HepG2 (cell line): ENCODE results near the gene CDA. TPM values are rescaled to one million over a fixed set of nuclear protein-coding genes. Genes with fewer than 3 reads are reported as not detected.

Experiments
- ATF4 ChIP-seq, 2 experiments: fragments of 450-650 bp in 1 of 2; sonication (generic) in 1 of 2; formaldehyde crosslinking; IDR thresholded peaks; 2 replicates each; pipeline versions ENCODE4 v1.5.0 to v1.8.0; 2020 to 2022; ENCODE audit warnings: mild to moderate bottlenecking in 1 of 2, missing genetic modification reagents in 1 of 2
- CHD2 ChIP-seq: IDR thresholded peaks from 2 replicates; pipeline ENCODE4 v1.6.1; 2011; ENCODE audit warnings: low read depth, low read length, improper control_type of control experiment
- DR1 ChIP-seq: sonication (generic); formaldehyde crosslinking; IDR thresholded peaks from 2 replicates; pipeline ENCODE4 v1.8.0; 2021; ENCODE audit warnings: mild to moderate bottlenecking, missing genetic modification reagents, inconsistent platforms
- ESRRA ChIP-seq: sonication (generic); formaldehyde crosslinking; IDR thresholded peaks from 2 replicates; pipeline ENCODE4 v1.5.1; 2020; ENCODE audit warnings: mild to moderate bottlenecking, low read depth, missing genetic modification reagents
- GABPB1 ChIP-seq: IDR thresholded peaks from 2 replicates; pipeline ENCODE4 v1.6.1; 2016; ENCODE audit warnings: mild to moderate bottlenecking, missing genetic modification reagents, moderate library complexity, missing compliant biosample characterization
- HINFP ChIP-seq: sonication (generic); formaldehyde crosslinking; IDR thresholded peaks from 2 replicates; pipeline ENCODE4 v1.4.0; 2020; ENCODE audit warnings: low read depth, mild to moderate bottlenecking, missing genetic modification reagents
- IRF9 ChIP-seq: sonication (generic); formaldehyde crosslinking; IDR thresholded peaks from 2 replicates; pipeline ENCODE4 v1.8.0; 2022; ENCODE audit warnings: missing genetic modification reagents, mild to moderate bottlenecking, borderline replicate concordance
- KLF13 ChIP-seq: sonication (generic); formaldehyde crosslinking; IDR thresholded peaks from 2 replicates; pipeline ENCODE4 v1.4.0; 2020; ENCODE audit warnings: mild to moderate bottlenecking, missing genetic modification reagents
- LBX2 ChIP-seq: sonication (generic); formaldehyde crosslinking; IDR thresholded peaks from 2 replicates; pipeline ENCODE4 v1.5.0; 2020; ENCODE audit warnings: missing genetic modification reagents, mild to moderate bottlenecking, borderline replicate concordance
- NFKB2 ChIP-seq: sonication (generic); formaldehyde crosslinking; IDR thresholded peaks from 2 replicates; pipeline ENCODE4 v1.4.0; 2020; ENCODE audit warnings: missing genetic modification reagents, borderline replicate concordance
- SALL1 ChIP-seq: sonication (generic); formaldehyde crosslinking; IDR thresholded peaks from 2 replicates; pipeline ENCODE4 v1.8.0; 2022; ENCODE audit warnings: mild to moderate bottlenecking, missing genetic modification reagents
- SMAD3 ChIP-seq: sonication (generic); formaldehyde crosslinking; IDR thresholded peaks from 2 replicates; pipeline ENCODE4 v1.4.0; 2020; ENCODE audit warnings: missing genetic modification reagents
- SPEN ChIP-seq: sonication (generic); formaldehyde crosslinking; IDR thresholded peaks from 2 replicates; pipeline ENCODE4 v1.5.1; 2020; ENCODE audit warnings: low read depth, mild to moderate bottlenecking, missing genetic modification reagents
- ZNF121 ChIP-seq: sonication (generic); formaldehyde crosslinking; IDR thresholded peaks from 2 replicates; pipeline ENCODE4 v1.5.0; 2020; ENCODE audit warnings: mild to moderate bottlenecking, missing genetic modification reagents
- ZNF263 ChIP-seq: sonication (generic); formaldehyde crosslinking; IDR thresholded peaks from 2 replicates; pipeline ENCODE4 v1.4.0; 2020; ENCODE audit warnings: missing genetic modification reagents
- ZNF30 ChIP-seq: sonication (generic); formaldehyde crosslinking; IDR thresholded peaks from 2 replicates; pipeline ENCODE4 v1.5.0; 2020; ENCODE audit warnings: mild to moderate bottlenecking, missing genetic modification reagents
- ZNF362 ChIP-seq: sonication (generic); formaldehyde crosslinking; IDR thresholded peaks from 2 replicates; pipeline ENCODE4 v1.4.0; 2020; ENCODE audit warnings: missing genetic modification reagents, mild to moderate bottlenecking, borderline replicate concordance
- ZNF44 ChIP-seq: sonication (generic); formaldehyde crosslinking; IDR thresholded peaks from 2 replicates; pipeline ENCODE4 v1.5.1; 2020; ENCODE audit warnings: mild to moderate bottlenecking, missing genetic modification reagents
- ZNF687 ChIP-seq: sonication (generic); formaldehyde crosslinking; IDR thresholded peaks from 2 replicates; pipeline ENCODE4 v1.5.1; 2020; ENCODE audit warnings: mild to moderate bottlenecking, missing genetic modification reagents, moderate library complexity
- polyA plus RNA-seq, 8 experiments: library from polyadenylated mRNA; depleted of rRNA in 3 of 8; stranded (reverse) in 7 of 8; unstranded in 1 of 8; fragments of >200 nt; fragmentation: Illumina TruSeq in 4 of 8; extraction: Trizol in 4 of 8; gene quantifications; 2 replicates each; pipeline versions ENCODE4 v1.2.1 to v1.2.3, GENCODE V29; 2011 to 2016; ENCODE audit warnings: low read depth in 4 of 8, missing spikeins in 1 of 8, mixed read lengths in 1 of 8; ENCODE audit not compliant: insufficient read depth in 1 of 8
- total RNA-seq, 5 experiments: library from RNA; depleted of rRNA; stranded (reverse); fragments of >200 nt; fragmentation: Illumina TruSeq; extraction: Trizol; gene quantifications; 2 replicates each; pipeline ENCODE4 v1.2.3, GENCODE V29; 2016; ENCODE audit warnings: low read depth in 1 of 5

CDA gene
- total and polyA plus RNA-seq, 2 of the 13 experiments (the other 11 are each of a cell fraction or from before 2014, with no cell fraction given): 0.66 to 2.1 TPM

- TF ChIP-seq ZNF687 (peak; percentile 69), ZNF121 (CRISPR knock-in tag) (peak; percentile 61), ZNF30 (CRISPR knock-in tag) (no peak; the same call in 1 of the 2 replicates), LBX2 (CRISPR knock-in tag) (no peak), ZNF263 (CRISPR knock-in tag) (no peak), HINFP (CRISPR knock-in tag) (no peak; the same call in 1 of the 2 replicates), CHD2 (peak; percentile 71), SALL1 (CRISPR knock-in tag) (peak; percentile 64), ESRRA (CRISPR knock-in tag) (peak; percentile 60; the same call in 1 of the 2 replicates), GABPB1 (CRISPR knock-in tag) (peak; percentile 50), IRF9 (CRISPR knock-in tag) (peak; percentile 70; the same call in 1 of the 2 replicates), KLF13 (CRISPR knock-in tag) (no peak), ZNF44 (CRISPR knock-in tag) (0 out of 2 replicates have a peak, but pooled peaks have one; percentile 9), SPEN (CRISPR knock-in tag) (0 out of 2 replicates have a peak, but pooled peaks have one; percentile 18), NFKB2 (no peak), ATF4 (CRISPR knock-in tag; IDR thresholded peaks at IDR 0.05) (0 out of 4 replicates have a peak, but pooled peaks of 1 of the 2 experiments have one; percentile 32), DR1 (CRISPR knock-in tag) (peak; percentile 62; the same call in 1 of the 2 replicates), ZNF362 (CRISPR knock-in tag) (0 out of 2 replicates have a peak, but pooled peaks have one; percentile 3), SMAD3 (no peak; the same call in 1 of the 2 replicates)
These were observed 36.8 kb upstream of the CDA start, which contains the start of gene FAM43B (continued) for GRCh38 chr1:20551945-20552727.
